Gastroesophageal sphincter (tissue), 3 donors: ENCODE measurements around the gene HERC2.
"Not testable (repeated sequence)": the region's sequence is repeated elsewhere in the genome, so short reads cannot be mapped to it uniquely, and the experiment has no call there.

Source experiments
- EP300 ChIP-seq: sonication (generic); formaldehyde crosslinking; IDR thresholded peaks from one replicate; pipeline ENCODE4 v1.6.1; 2017; ENCODE audit warnings: antibody characterized with exemption, mild to moderate bottlenecking
- POLR2A ChIP-seq, 2 donors: fragments of 450-650 bp; IDR thresholded peaks; one replicate each; pipeline ENCODE4 v1.6.1; 2017; ENCODE audit warnings: antibody characterized with exemption in 2 of 2, mild to moderate bottlenecking in 2 of 2, moderate library complexity in 1 of 2
- POLR2AphosphoS5 ChIP-seq: sonication (generic); formaldehyde crosslinking; IDR thresholded peaks from one replicate; pipeline ENCODE4 v1.6.1; 2017; ENCODE audit warnings: antibody characterized with exemption
- TF ChIP-seq, protein P1 (sequence below), 4 experiments: fragments of 200-600 bp in 2 of 4; fragments of 450-650 bp in 2 of 4; sonication (generic) in 1 of 4; IDR thresholded peaks; one replicate each; pipeline ENCODE4 v1.5.1; 2017 to 2019; ENCODE audit warnings: antibody characterized with exemption in 4 of 4, mild to moderate bottlenecking in 2 of 4, moderate library complexity in 2 of 4

DNA sequence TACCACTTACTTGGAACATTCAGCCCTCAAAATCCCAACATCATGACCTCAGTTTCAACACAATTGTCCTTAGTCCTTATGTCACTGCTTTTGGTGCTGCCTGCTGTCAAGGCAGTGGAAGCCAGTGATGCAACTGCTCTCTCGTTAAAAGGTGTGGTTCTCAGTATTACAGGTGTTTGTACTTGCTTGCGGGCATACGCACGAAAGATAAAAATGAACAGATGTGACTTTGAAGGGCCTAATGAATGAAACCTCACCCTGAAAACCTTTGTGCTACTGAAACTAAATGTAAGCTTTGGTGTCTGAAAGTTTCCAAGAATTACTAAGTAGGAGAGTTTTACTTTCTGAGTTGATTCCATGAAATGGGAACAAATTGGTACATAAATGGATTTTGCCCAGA lies 25.2 kb downstream of the HERC2 start:
- TF ChIP-seq, protein P1, sequence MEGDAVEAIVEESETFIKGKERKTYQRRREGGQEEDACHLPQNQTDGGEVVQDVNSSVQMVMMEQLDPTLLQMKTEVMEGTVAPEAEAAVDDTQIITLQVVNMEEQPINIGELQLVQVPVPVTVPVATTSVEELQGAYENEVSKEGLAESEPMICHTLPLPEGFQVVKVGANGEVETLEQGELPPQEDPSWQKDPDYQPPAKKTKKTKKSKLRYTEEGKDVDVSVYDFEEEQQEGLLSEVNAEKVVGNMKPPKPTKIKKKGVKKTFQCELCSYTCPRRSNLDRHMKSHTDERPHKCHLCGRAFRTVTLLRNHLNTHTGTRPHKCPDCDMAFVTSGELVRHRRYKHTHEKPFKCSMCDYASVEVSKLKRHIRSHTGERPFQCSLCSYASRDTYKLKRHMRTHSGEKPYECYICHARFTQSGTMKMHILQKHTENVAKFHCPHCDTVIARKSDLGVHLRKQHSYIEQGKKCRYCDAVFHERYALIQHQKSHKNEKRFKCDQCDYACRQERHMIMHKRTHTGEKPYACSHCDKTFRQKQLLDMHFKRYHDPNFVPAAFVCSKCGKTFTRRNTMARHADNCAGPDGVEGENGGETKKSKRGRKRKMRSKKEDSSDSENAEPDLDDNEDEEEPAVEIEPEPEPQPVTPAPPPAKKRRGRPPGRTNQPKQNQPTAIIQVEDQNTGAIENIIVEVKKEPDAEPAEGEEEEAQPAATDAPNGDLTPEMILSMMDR (IDR thresholded peaks at IDR 0.05): not testable (repeated sequence)
- not testable (repeated sequence) for TF ChIP-seq POLR2A (IDR thresholded peaks at IDR 0.05); POLR2AphosphoS5; EP300
